ENCODE results near the gene SH3RF3.

The SH3RF3 gene

DNA sequence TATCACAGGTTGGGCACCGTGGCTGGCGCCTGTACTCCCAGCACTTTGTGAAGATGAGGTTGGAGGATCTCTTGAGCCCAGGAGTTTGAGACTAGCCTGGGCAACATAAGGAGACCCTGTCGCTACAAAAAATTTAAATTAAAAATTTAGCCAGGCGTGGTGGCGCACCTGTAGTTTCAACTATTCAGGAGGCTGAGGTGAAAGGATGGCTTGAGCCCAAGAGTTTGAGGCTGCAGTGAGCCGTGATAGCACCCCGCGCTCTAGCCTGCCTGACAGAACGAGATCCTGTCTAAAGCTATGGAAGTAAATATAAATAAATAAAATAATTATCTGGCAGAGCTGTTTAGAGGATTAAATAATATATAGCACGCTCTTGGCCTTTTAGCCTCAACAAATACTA is 1.4 kb upstream of the SH3RF3 start:
- peaks cover 33% of the 10 kb centered on the region for H3K4me1 Mint-ChIP-seq
- peak overlapping the region; percentile 81 for H3K4me3 Mint-ChIP-seq
- H3K27me3 Mint-ChIP-seq (ENCODE audit: low read depth, poor library complexity): peaks cover 15% of the 10 kb centered on the region
- H3K9me3 Mint-ChIP-seq: peaks cover 5% of the 10 kb centered on the region
- H3K27ac Mint-ChIP-seq: peak overlapping the region; percentile 49
- TF ChIP-seq, protein P1, sequence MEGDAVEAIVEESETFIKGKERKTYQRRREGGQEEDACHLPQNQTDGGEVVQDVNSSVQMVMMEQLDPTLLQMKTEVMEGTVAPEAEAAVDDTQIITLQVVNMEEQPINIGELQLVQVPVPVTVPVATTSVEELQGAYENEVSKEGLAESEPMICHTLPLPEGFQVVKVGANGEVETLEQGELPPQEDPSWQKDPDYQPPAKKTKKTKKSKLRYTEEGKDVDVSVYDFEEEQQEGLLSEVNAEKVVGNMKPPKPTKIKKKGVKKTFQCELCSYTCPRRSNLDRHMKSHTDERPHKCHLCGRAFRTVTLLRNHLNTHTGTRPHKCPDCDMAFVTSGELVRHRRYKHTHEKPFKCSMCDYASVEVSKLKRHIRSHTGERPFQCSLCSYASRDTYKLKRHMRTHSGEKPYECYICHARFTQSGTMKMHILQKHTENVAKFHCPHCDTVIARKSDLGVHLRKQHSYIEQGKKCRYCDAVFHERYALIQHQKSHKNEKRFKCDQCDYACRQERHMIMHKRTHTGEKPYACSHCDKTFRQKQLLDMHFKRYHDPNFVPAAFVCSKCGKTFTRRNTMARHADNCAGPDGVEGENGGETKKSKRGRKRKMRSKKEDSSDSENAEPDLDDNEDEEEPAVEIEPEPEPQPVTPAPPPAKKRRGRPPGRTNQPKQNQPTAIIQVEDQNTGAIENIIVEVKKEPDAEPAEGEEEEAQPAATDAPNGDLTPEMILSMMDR (IDR thresholded peaks at IDR 0.05): no peak
- no peak for DNase-seq
- no peaks in the 10 kb centered on the region for H3K36me3 Mint-ChIP-seq (ENCODE audit: low read depth)

DNA sequence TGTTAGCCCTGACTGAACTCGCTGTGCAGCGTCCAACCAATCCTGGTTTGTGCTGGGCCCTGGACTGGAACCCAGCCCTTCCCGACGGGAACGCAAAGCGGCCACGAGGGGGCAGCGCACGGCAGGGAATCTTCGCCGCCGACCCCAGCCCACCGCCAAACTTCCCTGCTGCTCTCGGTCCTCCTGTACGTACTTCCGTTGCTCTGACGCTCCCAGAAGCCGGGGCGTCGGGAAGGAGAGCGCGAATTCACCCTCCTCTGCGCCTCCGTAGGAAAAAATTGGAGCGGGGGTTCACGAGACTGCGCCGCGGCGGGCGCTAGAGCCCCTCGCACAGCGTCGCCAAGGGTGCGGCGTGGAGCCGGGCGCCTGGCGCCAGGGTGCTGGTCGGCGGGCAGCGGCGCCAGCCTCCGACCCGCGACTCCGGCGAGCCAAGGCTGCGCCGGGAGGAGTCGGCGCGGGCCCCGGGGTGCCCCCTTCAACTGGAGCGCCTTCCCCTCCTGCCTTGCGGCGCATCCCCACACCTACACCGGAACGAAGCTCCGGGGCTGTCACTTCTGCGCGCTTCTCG is 873 bp upstream of the SH3RF3 start:
- peaks cover 5% of the 10 kb centered on the region for H3K9me3 Mint-ChIP-seq
- peaks cover 15% of the 10 kb centered on the region for H3K27me3 Mint-ChIP-seq (ENCODE audit: low read depth, poor library complexity)
- peak overlapping the region; percentile 81 for H3K4me3 Mint-ChIP-seq
- DNase-seq: peak; percentile 91
- H3K36me3 Mint-ChIP-seq (ENCODE audit: low read depth): no peaks in the 10 kb centered on the region
- TF ChIP-seq, protein P1 (IDR thresholded peaks at IDR 0.05): peak; percentile 93
- peak overlapping the region; percentile 49 for H3K27ac Mint-ChIP-seq
- peaks cover 33% of the 10 kb centered on the region for H3K4me1 Mint-ChIP-seq

DNA sequence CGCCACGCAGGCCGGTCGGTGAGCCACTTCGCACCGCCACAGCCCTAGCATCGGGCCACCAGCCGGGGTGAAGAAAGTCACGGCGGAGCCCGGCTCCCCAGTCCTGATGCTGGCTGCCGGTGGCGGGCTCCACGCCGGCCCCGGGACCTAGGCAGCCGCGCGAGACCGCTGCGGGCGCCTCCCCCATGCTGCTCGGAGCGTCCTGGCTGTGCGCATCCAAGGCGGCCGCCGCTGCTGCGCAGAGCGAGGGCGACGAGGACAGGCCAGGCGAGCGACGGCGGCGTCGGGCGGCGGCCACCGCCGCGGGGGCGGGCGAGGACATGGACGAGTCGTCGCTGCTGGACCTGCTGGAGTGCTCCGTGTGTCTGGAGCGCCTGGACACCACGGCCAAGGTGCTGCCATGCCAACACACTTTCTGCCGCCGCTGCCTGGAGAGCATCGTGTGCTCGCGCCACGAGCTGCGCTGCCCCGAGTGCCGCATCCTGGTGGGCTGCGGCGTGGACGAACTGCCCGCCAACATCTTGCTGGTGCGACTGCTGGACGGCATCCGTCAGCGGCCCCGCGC is 433 bp downstream of the SH3RF3 start:
- Mint-ChIP-seq H3K27me3 (ENCODE audit: low read depth, poor library complexity) (peaks cover 15% of the 10 kb centered on the region), H3K4me3 (peak overlapping the region; percentile 72), H3K9me3 (peaks cover 5% of the 10 kb centered on the region), H3K4me1 (peaks cover 40% of the 10 kb centered on the region), H3K36me3 (ENCODE audit: low read depth) (no peaks in the 10 kb centered on the region), H3K27ac (no peak overlapping the region)
- DNase-seq: peak; percentile 69
- TF ChIP-seq, protein P1 (IDR thresholded peaks at IDR 0.05): no peak

DNA sequence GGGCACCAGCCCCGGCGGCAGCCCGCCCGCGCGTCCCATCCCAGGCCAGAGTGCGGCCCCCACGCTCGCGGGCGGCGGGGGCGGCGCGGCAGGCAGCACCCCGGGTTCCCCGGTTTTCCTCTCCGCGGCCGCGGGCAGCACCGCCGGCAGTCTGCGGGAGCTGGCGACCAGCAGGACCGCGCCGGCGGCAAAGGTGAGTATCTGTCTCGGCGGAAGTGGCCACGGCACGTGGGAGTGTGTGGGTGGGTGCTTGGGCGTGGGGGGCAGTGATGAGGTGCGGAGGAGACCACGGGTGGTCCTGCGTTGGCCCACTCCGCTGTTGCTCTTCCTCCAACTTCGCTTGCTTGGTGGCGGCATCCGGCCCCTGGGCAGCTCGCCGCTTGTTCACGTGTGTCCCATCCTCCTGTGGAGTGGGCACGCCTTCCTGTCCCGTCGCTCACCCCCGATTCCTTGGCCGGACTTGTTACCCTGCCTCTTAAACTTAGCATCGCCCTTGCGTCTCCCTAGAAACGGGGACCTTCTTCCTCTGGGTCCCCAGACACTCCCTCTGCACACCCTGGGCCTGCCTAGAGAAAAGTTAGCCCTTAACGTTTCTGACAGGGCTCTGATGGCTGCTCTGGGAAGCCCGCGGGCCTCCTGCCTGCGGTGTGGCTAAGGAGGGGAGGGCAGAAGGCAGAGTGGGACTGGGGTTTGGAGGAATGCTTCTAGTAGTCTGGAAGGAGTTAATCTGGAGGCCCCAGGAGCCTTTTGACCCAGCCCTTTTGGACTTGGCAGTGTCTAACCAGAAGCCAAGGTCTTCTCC is 1.1 kb downstream of the SH3RF3 start:
- H3K36me3 Mint-ChIP-seq (ENCODE audit: low read depth): no peaks in the 10 kb centered on the region
- H3K9me3 Mint-ChIP-seq: peaks cover 5% of the 10 kb centered on the region
- no peak overlapping the region for H3K27ac Mint-ChIP-seq
- peaks cover 40% of the 10 kb centered on the region for H3K4me1 Mint-ChIP-seq
- peak overlapping the region; percentile 94 for H3K4me3 Mint-ChIP-seq
- peaks cover 15% of the 10 kb centered on the region for H3K27me3 Mint-ChIP-seq (ENCODE audit: low read depth, poor library complexity)
- DNase-seq: peak; percentile 30
- TF ChIP-seq, protein P1 (IDR thresholded peaks at IDR 0.05): no peak

DNA sequence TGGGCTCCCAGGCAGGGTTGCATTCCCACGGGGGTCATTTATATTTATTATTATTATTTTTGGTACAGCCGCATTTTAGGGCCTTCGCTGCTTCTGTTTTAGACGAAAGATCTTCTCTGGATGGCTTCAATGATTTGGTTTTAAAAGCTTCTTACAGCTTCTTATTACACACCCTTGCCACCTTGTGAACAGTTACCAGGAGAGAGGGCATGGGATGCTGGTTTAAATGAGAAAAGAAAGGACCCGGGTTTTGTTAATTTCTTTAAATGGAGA is 1.7 kb downstream of the SH3RF3 start:
- no peaks in the 10 kb centered on the region for H3K36me3 Mint-ChIP-seq (ENCODE audit: low read depth)
- peaks cover 5% of the 10 kb centered on the region for H3K9me3 Mint-ChIP-seq
- peaks cover 15% of the 10 kb centered on the region for H3K27me3 Mint-ChIP-seq (ENCODE audit: low read depth, poor library complexity)
- no peak overlapping the region for H3K27ac Mint-ChIP-seq
- TF ChIP-seq, protein P1 (IDR thresholded peaks at IDR 0.05): no peak
- DNase-seq: no peak
- H3K4me1 Mint-ChIP-seq: peaks cover 40% of the 10 kb centered on the region
- peak overlapping the region; percentile 94 for H3K4me3 Mint-ChIP-seq
